HK-2 (cell line): ENCODE data around the gene LDHA.
A peak's percentile ranks its signal among the peaks of the same experiment; 100 is the strongest.
"Not testable (repeated sequence)": the region's sequence is repeated elsewhere in the genome, so short reads cannot be mapped to it uniquely, and the experiment has no call there.

Source experiments
- DNase-seq: peaks from one replicate; pipeline ENCODE4 v3.0.0-alpha.2; 2018; ENCODE audit not compliant: unreplicated experiment

The LDHA gene

DNA sequence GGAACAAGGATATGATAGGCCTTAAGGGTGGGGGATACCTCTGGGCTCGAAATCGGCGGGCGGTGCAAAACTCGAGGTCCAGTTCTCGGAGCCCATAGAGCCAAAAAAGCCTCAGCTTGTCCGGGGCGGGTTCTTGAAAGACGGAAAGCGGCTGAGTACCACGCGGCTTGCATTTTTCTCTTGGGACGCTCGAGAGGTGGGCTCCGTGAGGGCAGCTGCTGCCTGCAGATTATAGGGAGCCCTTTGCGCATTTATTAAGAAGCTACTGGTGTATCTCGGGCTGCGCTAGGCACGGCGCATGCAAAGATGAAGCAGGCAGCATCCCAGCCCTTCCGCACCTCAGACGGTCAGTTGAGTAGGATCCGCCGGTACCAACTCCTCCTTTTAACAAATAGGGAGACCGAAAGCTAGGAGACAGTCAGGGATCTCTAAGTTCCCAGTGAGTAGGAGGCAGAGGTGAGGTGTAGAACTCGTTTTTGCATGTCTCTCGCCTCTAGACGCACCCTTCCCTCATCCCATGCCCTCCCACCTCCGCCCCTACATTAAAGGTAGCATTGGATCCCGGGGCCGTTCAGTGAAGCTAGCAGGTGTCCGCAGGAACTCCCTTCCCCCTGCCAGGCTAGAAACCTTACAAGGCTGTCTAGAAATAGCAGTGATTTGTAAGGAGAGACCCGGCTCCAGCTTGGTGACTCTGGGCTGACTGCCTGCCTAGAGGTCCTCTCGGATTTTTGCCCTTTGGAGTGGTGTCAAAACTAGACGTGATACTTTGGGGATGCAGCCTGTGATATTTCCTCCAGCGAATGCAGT, 768 bp downstream of the LDHA start:
- no peak for DNase-seq

DNA sequence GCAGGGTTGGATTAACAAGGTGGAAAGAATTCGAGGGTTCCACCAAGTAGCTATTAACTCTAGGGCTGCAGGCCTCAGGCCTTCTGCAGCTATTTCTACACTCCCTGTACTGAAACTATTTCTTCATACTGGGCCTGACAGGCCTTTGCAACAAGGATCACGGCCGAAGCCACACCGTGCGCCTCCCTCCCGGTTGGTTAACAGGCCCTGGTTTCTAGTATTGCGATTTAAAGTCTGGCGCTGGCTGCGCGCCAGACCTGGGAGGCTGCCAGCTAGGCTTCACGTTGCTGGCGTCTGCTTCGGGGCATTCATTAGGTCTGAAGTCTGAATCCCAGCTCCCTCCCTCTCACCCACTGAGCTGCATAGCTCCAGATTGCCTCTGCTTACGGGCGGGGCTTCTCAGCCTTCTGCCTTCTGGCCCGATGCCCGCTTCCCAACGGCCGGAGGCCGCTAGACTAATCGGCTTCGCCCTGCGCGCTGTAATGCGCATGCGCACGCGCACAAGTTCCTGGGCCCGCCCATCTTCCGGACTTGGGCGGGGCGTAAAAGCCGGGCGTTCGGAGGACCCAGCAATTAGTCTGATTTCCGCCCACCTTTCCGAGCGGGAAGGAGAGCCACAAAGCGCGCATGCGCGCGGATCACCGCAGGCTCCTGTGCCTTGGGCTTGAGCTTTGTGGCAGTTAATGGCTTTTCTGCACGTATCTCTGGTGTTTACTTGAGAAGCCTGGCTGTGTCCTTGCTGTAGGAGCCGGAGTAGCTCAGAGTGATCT, 1.6 kb downstream of the LDHA start:
- peak; percentile 91 for DNase-seq

DNA sequence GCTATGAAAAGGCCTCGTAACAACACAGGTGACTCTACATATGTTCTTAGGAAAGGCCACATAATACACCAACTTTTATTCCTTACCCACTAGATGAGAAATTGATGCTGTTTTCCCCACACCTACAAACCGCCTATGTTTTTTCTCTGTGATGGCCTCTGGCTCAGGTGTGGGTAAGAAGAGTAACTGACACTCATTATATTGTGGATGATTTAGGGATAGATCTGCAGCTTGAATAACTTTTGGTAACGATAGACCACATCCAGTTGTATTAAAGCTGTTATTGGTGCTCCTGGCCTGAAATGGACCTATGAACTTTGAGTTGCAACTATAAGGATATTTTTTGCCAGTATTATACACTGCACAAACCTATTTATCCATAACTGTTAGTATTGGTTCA, 3.6 kb downstream of the LDHA start:
- no peak for DNase-seq

DNA sequence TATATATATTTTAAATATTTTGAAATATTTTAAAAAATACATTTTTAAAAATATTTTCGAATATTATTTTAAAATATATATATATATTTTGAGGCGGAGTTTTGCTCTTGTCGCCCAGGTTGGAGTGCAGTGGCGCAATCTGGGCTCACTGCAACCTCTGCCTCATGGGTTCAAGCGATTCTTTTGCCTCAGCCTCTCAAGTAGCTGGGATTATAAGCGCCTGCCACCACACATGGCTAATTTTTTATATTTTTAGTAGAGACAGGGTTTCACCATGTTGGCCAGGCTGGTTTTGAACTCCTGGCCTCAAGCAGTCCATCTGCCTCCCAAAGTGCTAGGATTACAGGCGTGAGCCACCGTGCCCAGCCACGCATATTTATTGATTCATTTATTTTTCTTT, 6.7 kb downstream of the LDHA start:
- not testable (repeated sequence) for DNase-seq

DNA sequence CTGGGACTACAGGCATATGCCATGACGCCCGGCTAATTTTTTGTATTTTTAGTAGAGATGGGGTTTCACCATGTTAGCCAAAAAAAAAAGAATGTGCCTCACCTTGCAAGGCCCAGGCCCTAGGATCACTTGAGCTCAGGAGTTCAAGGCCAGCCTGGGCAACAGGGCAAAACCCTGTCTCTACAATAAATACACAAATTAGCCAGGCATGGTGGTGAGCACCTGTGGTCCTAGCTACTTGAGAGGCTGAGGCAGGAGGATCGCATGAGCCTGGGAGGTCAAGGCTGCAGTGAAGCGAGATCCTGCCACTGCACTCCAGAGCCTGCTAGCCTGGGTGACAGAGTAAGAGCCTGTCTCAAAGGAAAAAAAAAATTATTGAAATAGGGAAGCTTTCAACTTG, 9.7 kb downstream of the LDHA start:
- DNase-seq, result no peak

DNA sequence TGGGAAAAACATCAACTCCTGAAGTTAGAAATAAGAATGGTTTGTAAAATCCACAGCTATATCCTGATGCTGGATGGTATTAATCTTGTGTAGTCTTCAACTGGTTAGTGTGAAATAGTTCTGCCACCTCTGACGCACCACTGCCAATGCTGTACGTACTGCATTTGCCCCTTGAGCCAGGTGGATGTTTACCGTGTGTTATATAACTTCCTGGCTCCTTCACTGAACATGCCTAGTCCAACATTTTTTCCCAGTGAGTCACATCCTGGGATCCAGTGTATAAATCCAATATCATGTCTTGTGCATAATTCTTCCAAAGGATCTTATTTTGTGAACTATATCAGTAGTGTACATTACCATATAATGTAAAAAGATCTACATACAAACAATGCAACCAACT, 13.0 kb downstream of the LDHA start:
- not testable (repeated sequence) for DNase-seq

DNA sequence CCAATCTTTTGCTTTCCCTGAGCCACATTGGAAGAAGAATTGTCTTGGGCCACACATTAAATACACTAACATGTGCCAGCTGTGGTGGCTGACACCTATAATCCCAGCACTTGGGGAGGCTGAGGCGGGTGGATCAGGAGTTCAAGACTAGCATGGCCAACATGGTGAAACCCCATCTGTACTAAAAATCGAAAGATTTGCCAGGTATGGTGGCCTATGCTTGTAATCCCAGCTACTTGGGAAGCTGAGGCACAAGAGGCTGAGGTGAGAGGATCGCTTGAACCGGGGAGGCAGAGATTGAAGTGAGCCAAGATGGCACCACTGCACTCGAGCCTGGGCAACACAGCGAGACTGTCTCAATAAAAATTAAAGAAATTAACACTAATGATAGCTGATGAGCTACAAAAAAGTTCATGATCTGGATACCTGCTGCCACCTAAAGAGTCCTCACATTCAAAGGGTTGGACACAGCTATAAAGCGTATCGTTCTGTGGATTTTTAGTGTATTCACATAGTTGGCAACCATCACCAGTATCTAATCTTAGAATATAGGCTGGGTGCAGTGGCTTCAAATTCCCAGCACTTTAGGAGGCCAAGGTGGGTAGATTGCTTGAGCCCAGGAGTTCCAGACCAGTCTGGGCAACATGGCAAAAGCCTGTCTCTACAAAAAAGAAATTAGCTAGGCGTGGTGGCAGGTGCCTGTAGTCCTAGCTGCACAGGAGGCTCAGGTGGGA, 14.4 kb downstream of the LDHA start:
- DNase-seq, result peak; percentile 48

DNA sequence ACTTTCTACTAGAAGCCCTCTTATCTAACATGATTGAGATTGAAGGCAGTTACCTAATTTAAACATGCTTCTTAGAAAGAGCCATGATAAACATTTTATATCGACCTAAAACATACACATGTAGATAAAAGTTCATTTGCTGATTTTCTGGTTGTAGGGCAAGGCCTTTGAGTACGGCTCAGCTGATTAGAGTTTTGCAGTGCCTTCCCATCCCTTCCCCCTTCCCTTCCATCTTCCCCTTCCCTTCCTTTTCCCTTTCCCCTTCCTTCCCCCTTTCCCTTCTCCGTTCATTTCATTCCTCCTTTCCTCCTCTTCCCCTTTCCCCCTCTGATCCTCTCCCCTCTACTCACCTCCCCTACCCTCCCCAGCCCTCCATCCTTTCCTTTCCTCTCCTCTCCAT, 22.1 kb downstream of the LDHA start:
- no peak for DNase-seq

DNA sequence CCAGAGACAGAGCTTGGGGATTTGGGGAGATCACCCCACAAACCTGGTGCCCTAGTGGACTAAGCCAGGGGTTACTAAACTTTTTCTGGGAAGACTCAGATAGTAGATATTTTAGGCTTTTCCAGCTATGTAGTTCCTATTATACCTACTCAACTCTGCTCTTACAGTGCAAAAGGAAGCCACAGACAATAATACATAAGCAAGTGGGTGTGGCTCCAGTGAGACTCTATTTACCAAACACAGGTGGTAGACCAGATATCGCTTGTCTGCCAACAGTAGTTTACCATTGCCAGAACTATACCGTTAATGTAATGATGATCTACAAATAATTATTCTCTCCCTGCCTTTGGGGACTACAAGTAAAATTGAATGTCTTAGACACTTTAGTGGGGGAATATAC, 24.7 kb downstream of the LDHA start:
- DNase-seq, result no peak

DNA sequence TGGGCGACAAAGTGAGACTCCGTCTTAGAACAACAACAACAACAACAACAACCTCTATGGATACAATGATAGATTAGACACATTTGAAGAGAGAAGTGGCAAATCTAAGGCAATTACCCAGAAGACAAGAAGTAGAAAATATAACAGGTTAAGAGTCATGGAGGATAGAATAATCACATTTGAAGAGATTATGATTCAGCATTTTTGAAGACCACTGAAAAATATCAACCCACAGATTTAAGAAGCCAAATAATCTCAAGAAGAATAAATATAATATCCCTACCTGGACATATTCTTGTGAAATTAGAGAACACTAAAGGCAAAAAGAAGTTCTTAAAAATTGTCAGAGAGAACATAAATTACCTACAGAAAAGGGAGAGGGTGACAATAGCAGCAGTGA, 25.7 kb downstream of the LDHA start:
- no peak for DNase-seq

DNA sequence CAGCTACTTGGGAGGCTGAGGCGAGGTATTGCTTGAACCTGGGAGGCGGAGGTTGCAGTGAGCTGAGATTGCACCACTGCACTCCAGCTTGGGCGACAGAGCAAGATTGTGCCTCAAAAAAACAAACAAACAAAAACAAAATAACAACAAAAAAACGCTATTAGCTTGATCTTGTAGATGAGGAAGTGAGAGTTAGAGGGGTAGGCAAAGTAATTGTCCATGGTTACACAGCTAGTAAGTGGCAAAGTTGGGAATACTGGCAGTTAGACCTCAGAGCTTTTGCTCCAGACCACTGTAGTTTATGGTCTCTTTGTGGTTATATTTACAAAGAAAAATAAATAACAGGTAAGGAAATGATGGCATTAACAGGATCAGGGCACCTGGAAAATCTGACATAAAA, 32.9 kb downstream of the LDHA start:
- DNase-seq, result no peak

DNA sequence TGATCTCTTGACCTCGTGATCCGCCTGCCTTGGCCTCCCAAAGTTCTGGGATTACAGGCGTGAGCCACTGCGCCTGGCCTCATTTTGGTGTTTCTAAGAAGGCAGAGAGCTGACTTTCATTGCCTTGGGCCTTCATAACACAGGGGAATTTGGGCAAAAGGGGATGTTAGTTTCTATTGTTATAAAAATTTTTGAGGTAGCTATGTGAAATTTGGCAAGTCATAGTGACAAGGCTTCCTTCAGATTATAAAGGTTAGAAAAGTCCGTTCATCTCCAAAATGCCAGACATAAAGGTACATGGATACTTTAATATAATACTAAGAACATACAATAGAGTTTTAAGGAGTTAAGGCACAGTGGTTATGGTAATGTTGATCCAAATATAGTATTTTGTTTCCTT, 35.0 kb downstream of the LDHA start:
- DNase-seq, result no peak

DNA sequence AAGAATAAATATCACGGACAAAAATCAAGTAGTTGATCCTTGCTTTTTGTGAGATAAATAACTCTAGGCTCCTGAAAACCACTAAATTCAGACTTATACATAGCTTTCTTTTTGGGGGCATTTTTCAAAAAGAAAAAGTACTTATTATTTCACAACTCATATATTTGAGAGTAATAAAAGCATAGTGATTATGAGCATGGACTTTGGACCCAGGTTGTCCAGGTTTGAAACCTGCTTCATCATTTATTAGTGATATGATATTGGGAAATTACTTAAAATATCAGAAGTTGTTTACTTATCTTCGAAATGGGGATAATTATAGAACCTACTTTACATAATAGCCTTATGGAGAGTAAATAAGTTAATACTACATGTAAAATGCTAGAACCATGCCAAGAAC, 44.3 kb downstream of the LDHA start:
- DNase-seq, result no peak

DNA sequence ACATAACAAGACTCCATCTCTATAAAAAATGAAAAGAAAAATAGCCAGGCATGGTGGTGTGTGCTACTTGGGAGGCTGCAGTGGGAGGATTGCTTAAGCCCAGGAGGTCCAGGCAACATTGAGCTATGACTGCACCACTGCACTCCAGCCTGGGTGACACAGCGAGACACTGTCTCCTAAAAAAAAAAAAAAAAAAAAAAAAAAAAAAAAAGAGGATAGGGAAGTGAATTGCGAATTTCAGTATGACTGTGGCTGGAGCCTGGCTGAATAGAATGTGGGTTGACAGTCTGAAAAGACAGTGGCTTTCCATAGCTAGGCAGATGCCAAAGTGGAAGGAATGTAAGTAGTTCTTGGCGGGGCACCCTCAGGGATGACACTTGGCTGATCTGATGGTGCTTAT, 54.9 kb downstream of the LDHA start:
- no peak for DNase-seq

DNA sequence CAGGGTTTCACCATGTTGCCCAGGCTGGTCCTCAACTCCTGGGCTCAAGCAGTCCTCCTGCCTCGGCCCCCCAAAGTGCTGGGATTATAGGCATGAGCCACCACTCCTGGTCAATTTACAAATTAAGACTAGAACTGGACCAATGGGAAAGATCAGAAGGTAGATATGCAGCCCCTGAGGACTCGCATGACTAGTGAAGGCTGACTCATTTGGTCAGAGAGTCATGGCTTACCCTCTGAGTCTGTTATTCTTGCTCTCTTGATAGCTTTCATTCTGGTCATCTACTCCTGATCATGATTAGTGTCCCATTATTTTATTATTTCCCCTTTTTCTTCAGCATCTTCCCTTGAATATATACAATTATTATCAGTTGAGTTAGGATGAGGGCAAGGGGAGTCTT, 58.6 kb downstream of the LDHA start:
- DNase-seq, result no peak

DNA sequence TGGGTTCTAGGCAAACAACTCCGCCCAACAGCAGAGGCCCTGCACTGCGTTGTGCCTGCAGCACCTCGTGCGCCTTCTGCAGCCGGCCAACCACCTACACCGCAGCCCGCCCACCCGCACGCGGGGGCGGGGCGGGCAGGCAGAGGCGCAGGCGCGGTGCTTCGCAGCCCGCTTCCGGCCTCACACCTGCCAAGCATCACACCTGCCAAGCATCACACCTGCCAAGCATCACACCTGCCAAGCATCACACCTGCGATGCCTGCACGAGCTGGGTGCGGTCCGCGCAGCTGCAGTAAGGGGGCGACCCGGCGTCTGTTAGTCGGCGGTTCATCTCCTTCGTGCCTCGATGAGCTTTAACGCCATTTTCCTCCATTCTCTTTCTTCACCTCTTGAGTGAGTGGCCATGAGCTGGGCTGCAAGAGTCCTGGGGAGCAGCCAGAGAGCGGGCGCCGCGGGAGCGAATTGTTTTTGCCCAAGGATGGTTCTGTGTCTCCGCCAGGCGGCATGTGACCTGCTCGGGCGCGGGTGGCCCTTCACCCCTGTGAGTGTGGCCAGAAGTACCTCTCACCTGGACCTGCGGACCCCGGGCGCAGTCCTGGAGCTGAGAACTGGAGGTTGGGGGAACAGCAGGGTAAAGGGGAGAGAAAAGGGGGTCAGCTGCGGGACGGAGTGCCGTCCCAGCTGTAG, 61.5 kb downstream of the LDHA start, which contains the start of gene LDHAL6A:
Gene LDHAL6A (plus strand): TSS at position 171 of the 687 bp plus-strand sequence. CDS start 825 bp downstream, outside the sequence.
- DNase-seq, result no peak

DNA sequence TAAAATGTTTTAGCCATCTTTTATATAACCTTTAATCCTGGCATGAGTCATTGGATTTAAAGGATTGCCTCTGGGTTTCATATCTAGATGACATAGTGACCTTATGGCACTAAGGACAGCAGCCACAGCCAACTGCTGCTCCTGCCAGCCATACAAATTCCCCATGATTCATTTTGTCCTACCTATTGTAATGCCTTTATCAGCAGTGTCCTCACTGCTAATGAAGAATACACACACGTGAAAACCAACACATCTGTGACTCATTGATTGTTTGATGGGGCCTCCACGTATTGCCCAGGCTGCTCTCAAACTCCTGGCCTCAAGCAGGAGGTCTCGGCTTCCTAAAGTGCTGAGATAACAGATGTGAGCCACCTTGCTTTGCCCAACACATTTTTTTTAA, 63.1 kb downstream of the LDHA start:
- no peak for DNase-seq
